ENCODE measurements around the gene TTLL12.

Gene TTLL12

GRCh38 chr22:43142880-43143562 is 43.9 kb downstream of the TTLL12 start, which contains the start of gene MCAT:
Gene MCAT, minus strand, starts transcription at chr22:43143398. Its CDS starts 50 bp downstream, at chr22:43143348.
- Histone ChIP-seq H3K9ac (ENCODE audit: low read length) (peak within 1 kb of the TSS; percentile 67), H3K9me3 (ENCODE audit: control insufficient read depth, low read length) (no peaks in the 10 kb centered on the region), H3K4me1 (ENCODE audit: control insufficient read depth, insufficient read depth, low read length) (peaks cover 6% of the 10 kb centered on the region), H3K36me3 (ENCODE audit: control insufficient read depth, insufficient read depth, low read length) (peaks cover 6% of the 10 kb centered on the region), H3K27me3 (ENCODE audit: control insufficient read depth, insufficient read depth, low read length) (no peaks in the 10 kb centered on the region), H3K4me3 (ENCODE audit: low read length) (peak within 1 kb of the TSS; percentile 62)

GRCh38 chr22:43136801-43137200 is 50.1 kb downstream of the TTLL12 start:
- no peaks in the 10 kb centered on the region for H3K27me3 ChIP-seq (ENCODE audit: control insufficient read depth, insufficient read depth, low read length)
- H3K9ac ChIP-seq (ENCODE audit: low read length) = no peak overlapping the region
- H3K9me3 ChIP-seq (ENCODE audit: control insufficient read depth, low read length) = no peaks in the 10 kb centered on the region
- peaks cover 9% of the 10 kb centered on the region for H3K4me1 ChIP-seq (ENCODE audit: control insufficient read depth, insufficient read depth, low read length)
- H3K4me3 ChIP-seq (ENCODE audit: low read length) = no peak overlapping the region
- H3K36me3 ChIP-seq (ENCODE audit: control insufficient read depth, insufficient read depth, low read length) = peaks cover 23% of the 10 kb centered on the region

- Histone ChIP-seq H3K4me1 (ENCODE audit: control insufficient read depth, insufficient read depth, low read length) (peaks cover 9% of the 10 kb centered on the region), H3K27me3 (ENCODE audit: control insufficient read depth, insufficient read depth, low read length) (no peaks in the 10 kb centered on the region), H3K4me3 (ENCODE audit: low read length) (no peak overlapping the region), H3K9me3 (ENCODE audit: control insufficient read depth, low read length) (no peaks in the 10 kb centered on the region), H3K9ac (ENCODE audit: low read length) (no peak overlapping the region), H3K36me3 (ENCODE audit: control insufficient read depth, insufficient read depth, low read length) (peaks cover 23% of the 10 kb centered on the region)
These were observed 50.7 kb downstream of the TTLL12 start for GRCh38 chr22:43136255-43136654.

GRCh38 chr22:43135565-43135964 is 51.4 kb downstream of the TTLL12 start:
- Histone ChIP-seq H3K27me3 (ENCODE audit: control insufficient read depth, insufficient read depth, low read length) (no peaks in the 10 kb centered on the region), H3K9ac (ENCODE audit: low read length) (no peak overlapping the region), H3K36me3 (ENCODE audit: control insufficient read depth, insufficient read depth, low read length) (peaks cover 23% of the 10 kb centered on the region), H3K9me3 (ENCODE audit: control insufficient read depth, low read length) (no peaks in the 10 kb centered on the region), H3K4me3 (ENCODE audit: low read length) (no peak overlapping the region), H3K4me1 (ENCODE audit: control insufficient read depth, insufficient read depth, low read length) (peaks cover 9% of the 10 kb centered on the region)

- H3K27me3 ChIP-seq (ENCODE audit: control insufficient read depth, insufficient read depth, low read length) = no peaks in the 10 kb centered on the region
- no peak overlapping the region for H3K4me3 ChIP-seq (ENCODE audit: low read length)
- H3K9me3 ChIP-seq (ENCODE audit: control insufficient read depth, low read length) = no peaks in the 10 kb centered on the region
- H3K9ac ChIP-seq (ENCODE audit: low read length) = no peak overlapping the region
- peaks cover 15% of the 10 kb centered on the region for H3K4me1 ChIP-seq (ENCODE audit: control insufficient read depth, insufficient read depth, low read length)
- peaks cover 23% of the 10 kb centered on the region for H3K36me3 ChIP-seq (ENCODE audit: control insufficient read depth, insufficient read depth, low read length)
These were observed 52.4 kb downstream of the TTLL12 start for GRCh38 chr22:43134553-43134952.

- Histone ChIP-seq H3K36me3 (ENCODE audit: control insufficient read depth, insufficient read depth, low read length) (peaks cover 20% of the 10 kb centered on the region), H3K27me3 (ENCODE audit: control insufficient read depth, insufficient read depth, low read length) (no peaks in the 10 kb centered on the region), H3K9ac (ENCODE audit: low read length) (no peak overlapping the region), H3K4me3 (ENCODE audit: low read length) (no peak overlapping the region), H3K9me3 (ENCODE audit: control insufficient read depth, low read length) (no peaks in the 10 kb centered on the region), H3K4me1 (ENCODE audit: control insufficient read depth, insufficient read depth, low read length) (peaks cover 26% of the 10 kb centered on the region)
These were observed 53.5 kb downstream of the TTLL12 start for GRCh38 chr22:43133401-43133800.

GRCh38 chr22:43131773-43132501 is 55.0 kb downstream of the TTLL12 start:
- Histone ChIP-seq H3K4me3 (ENCODE audit: low read length) (no peak overlapping the region), H3K36me3 (ENCODE audit: control insufficient read depth, insufficient read depth, low read length) (peaks cover 12% of the 10 kb centered on the region), H3K9ac (ENCODE audit: low read length) (no peak overlapping the region), H3K9me3 (ENCODE audit: control insufficient read depth, low read length) (no peaks in the 10 kb centered on the region), H3K27me3 (ENCODE audit: control insufficient read depth, insufficient read depth, low read length) (no peaks in the 10 kb centered on the region), H3K4me1 (ENCODE audit: control insufficient read depth, insufficient read depth, low read length) (peaks cover 41% of the 10 kb centered on the region)

- H3K4me3 ChIP-seq (ENCODE audit: low read length) = no peak overlapping the region
- peaks cover 44% of the 10 kb centered on the region for H3K4me1 ChIP-seq (ENCODE audit: control insufficient read depth, insufficient read depth, low read length)
- peaks cover 6% of the 10 kb centered on the region for H3K36me3 ChIP-seq (ENCODE audit: control insufficient read depth, insufficient read depth, low read length)
- no peaks in the 10 kb centered on the region for H3K9me3 ChIP-seq (ENCODE audit: control insufficient read depth, low read length)
- H3K9ac ChIP-seq (ENCODE audit: low read length) = no peak overlapping the region
- no peaks in the 10 kb centered on the region for H3K27me3 ChIP-seq (ENCODE audit: control insufficient read depth, insufficient read depth, low read length)
These were observed 57.2 kb downstream of the TTLL12 start for GRCh38 chr22:43129426-43130425.

GRCh38 chr22:43128928-43129424 is 58.0 kb downstream of the TTLL12 start:
- H3K9ac ChIP-seq (ENCODE audit: low read length) = peak overlapping the region; percentile 82
- H3K9me3 ChIP-seq (ENCODE audit: control insufficient read depth, low read length) = no peaks in the 10 kb centered on the region
- H3K4me1 ChIP-seq (ENCODE audit: control insufficient read depth, insufficient read depth, low read length) = peaks cover 49% of the 10 kb centered on the region
- H3K36me3 ChIP-seq (ENCODE audit: control insufficient read depth, insufficient read depth, low read length) = peaks cover 6% of the 10 kb centered on the region
- no peak overlapping the region for H3K4me3 ChIP-seq (ENCODE audit: low read length)
- H3K27me3 ChIP-seq (ENCODE audit: control insufficient read depth, insufficient read depth, low read length) = no peaks in the 10 kb centered on the region

GRCh38 chr22:43128116-43128515 is 58.8 kb downstream of the TTLL12 start:
- Histone ChIP-seq H3K9me3 (ENCODE audit: control insufficient read depth, low read length) (no peaks in the 10 kb centered on the region), H3K4me3 (ENCODE audit: low read length) (peak overlapping the region; percentile 37), H3K27me3 (ENCODE audit: control insufficient read depth, insufficient read depth, low read length) (no peaks in the 10 kb centered on the region), H3K36me3 (ENCODE audit: control insufficient read depth, insufficient read depth, low read length) (peaks cover 2% of the 10 kb centered on the region), H3K4me1 (ENCODE audit: control insufficient read depth, insufficient read depth, low read length) (peaks cover 58% of the 10 kb centered on the region), H3K9ac (ENCODE audit: low read length) (peak overlapping the region; percentile 82)

- Histone ChIP-seq H3K36me3 (ENCODE audit: control insufficient read depth, insufficient read depth, low read length) (no peaks in the 10 kb centered on the region), H3K4me3 (ENCODE audit: low read length) (peak overlapping the region; percentile 37), H3K4me1 (ENCODE audit: control insufficient read depth, insufficient read depth, low read length) (peaks cover 66% of the 10 kb centered on the region), H3K27me3 (ENCODE audit: control insufficient read depth, insufficient read depth, low read length) (no peaks in the 10 kb centered on the region), H3K9ac (ENCODE audit: low read length) (peak overlapping the region; percentile 82), H3K9me3 (ENCODE audit: control insufficient read depth, low read length) (no peaks in the 10 kb centered on the region)
These were observed 59.6 kb downstream of the TTLL12 start for GRCh38 chr22:43127166-43127908.

Measured in mucosa of stomach (tissue), 1 donor.